Endothelial cell of umbilical vein (primary cell): ENCODE measurements around the gene KHDC1L. TPM values are rescaled to one million over a fixed set of nuclear protein-coding genes. Genes with fewer than 3 reads are reported as not detected.

Experiments
- BruUV-seq: library from RNA; stranded (reverse); fragments of 400-500 nt; replicated peaks from 2 replicates; lab custom pipeline; 2021; lab: Mats Ljungman, UMichigan
- CTCF ChIA-PET: fragments of 300-600, 350-600 bp; sonication (Branson Sonifier 250); formaldehyde crosslinking; loops from one replicate; lab custom pipeline; 2021; ENCODE audit warnings: antibody characterized with exemption, inconsistent platforms; lab: Charles Lee
- POLR2A ChIA-PET: fragments of 300-600, 350-600 bp; sonication (Branson Sonifier 250); formaldehyde crosslinking; loops from one replicate; lab custom pipeline; 2021; ENCODE audit warnings: antibody characterized with exemption, inconsistent platforms; lab: Charles Lee
- DNase-seq: peaks from one replicate; pipeline ENCODE4 v3.0.0-alpha.2; 2011; ENCODE audit warnings: low read depth, low spot score
- FAIRE-seq: peaks from 2 replicates; lab custom pipeline; 2011; peaks lifted over from hg19 to GRCh38; lab: Jason Lieb, UNC
- H2AFZ ChIP-seq: 2 replicates; pipeline ENCODE4 v1.6.0; 2012; ENCODE audit warnings: low read depth, low read length, control low read depth, inconsistent platforms
- H3K27ac ChIP-seq: 2 replicates; pipeline ENCODE4 v1.5.1; 2011; ENCODE audit warnings: low read depth, mild to moderate bottlenecking, control low read depth, low read length, moderate library complexity; ENCODE audit not compliant: insufficient read depth
- H3K27me3 ChIP-seq, 2 experiments: 2 replicates each; pipeline versions ENCODE4 v1.6.0 to v1.6.1; 2011; ENCODE audit warnings: low read length in 2 of 2, mixed read lengths in 1 of 2; ENCODE audit not compliant: control insufficient read depth in 2 of 2, insufficient read depth in 2 of 2
- H3K36me3 ChIP-seq, 2 experiments: 2 replicates in 1 of 2; 3 replicates in 1 of 2; pipeline ENCODE4 v1.5.1; 2011; ENCODE audit warnings: low read length in 2 of 2, mild to moderate bottlenecking in 1 of 2, moderate library complexity in 1 of 2; ENCODE audit not compliant: control insufficient read depth in 2 of 2, insufficient read depth in 2 of 2; ENCODE audit errors: extremely low read depth in 1 of 2
- H3K4me1 ChIP-seq: 3 replicates; pipeline ENCODE4 v1.5.1; 2011; ENCODE audit warnings: mild to moderate bottlenecking, low read length; ENCODE audit not compliant: control insufficient read depth, insufficient read depth; ENCODE audit errors: extremely low read depth
- H3K4me2 ChIP-seq: 2 replicates; pipeline ENCODE4 v1.6.1; 2011; ENCODE audit warnings: low read length, control low read depth, mixed read lengths; ENCODE audit not compliant: insufficient read depth
- H3K4me3 ChIP-seq, 3 experiments: fragments of 200-600 bp in 1 of 3; sonication (generic), shearing (Covaris generic) in 1 of 3; replicated peaks in 1 of 3; 2 replicates each; pipeline ENCODE4 v1.5.1; 2011 to 2016; ENCODE audit warnings: control low read depth in 3 of 3, low read length in 3 of 3, mild to moderate bottlenecking in 2 of 3, inconsistent platforms in 1 of 3, low read depth in 1 of 3, moderate library complexity in 1 of 3; ENCODE audit not compliant: insufficient read depth in 1 of 3
- H3K79me2 ChIP-seq: 2 replicates; pipeline ENCODE4 v1.6.0; 2012; ENCODE audit warnings: low read length, inconsistent platforms; ENCODE audit not compliant: control insufficient read depth, insufficient read depth
- H3K9ac ChIP-seq: replicated peaks from 2 replicates; pipeline ENCODE3; 2011; ENCODE audit warnings: low read length, control low read depth; ENCODE audit not compliant: insufficient read depth; ENCODE audit errors: extremely low read depth
- H3K9me1 ChIP-seq: replicated peaks from 3 replicates; pipeline ENCODE4 v1.6.0; 2011; ENCODE audit warnings: mild to moderate bottlenecking, low read length; ENCODE audit not compliant: control insufficient read depth, insufficient read depth; ENCODE audit errors: extremely low read depth
- H3K9me3 ChIP-seq: replicated peaks from 2 replicates; pipeline ENCODE4 v1.5.1; 2012; ENCODE audit warnings: low read length, inconsistent platforms; ENCODE audit not compliant: control insufficient read depth, insufficient read depth
- H4K20me1 ChIP-seq: replicated peaks from 2 replicates; pipeline ENCODE3; 2011; ENCODE audit warnings: mild to moderate bottlenecking, low read length; ENCODE audit not compliant: control insufficient read depth, insufficient read depth; ENCODE audit errors: extremely low read depth
- CTCF ChIP-seq, 2 donors: IDR thresholded peaks; 1 replicate in 1 of 2; 2 replicates in 1 of 2; pipeline ENCODE4 v1.5.1; 2011; ENCODE audit warnings: low read length in 2 of 2, mild to moderate bottlenecking in 2 of 2, moderate library complexity in 2 of 2, control low read depth in 1 of 2, inconsistent platforms in 1 of 2, low read depth in 1 of 2; ENCODE audit not compliant: insufficient read depth in 1 of 2; ENCODE audit errors: extremely low read depth in 1 of 2
- EZH2 ChIP-seq: IDR thresholded peaks from 2 replicates; pipeline ENCODE4 v1.6.1; 2012; ENCODE audit warnings: borderline replicate concordance, low read depth, mild to moderate bottlenecking, moderate library complexity, low read length, inconsistent platforms; ENCODE audit not compliant: severe bottlenecking
- FOS ChIP-seq: IDR thresholded peaks from 2 replicates; pipeline ENCODE4 v1.6.1; 2011; ENCODE audit warnings: mild to moderate bottlenecking, low read length, moderate library complexity, borderline replicate concordance; ENCODE audit not compliant: insufficient read depth
- GATA2 ChIP-seq: IDR thresholded peaks from 2 replicates; pipeline ENCODE4 v1.7.0; 2011; ENCODE audit warnings: low read depth, mild to moderate bottlenecking, moderate library complexity, mixed read lengths, low read length; ENCODE audit not compliant: insufficient read length, insufficient read depth
- JUN ChIP-seq: IDR thresholded peaks from 2 replicates; pipeline ENCODE4 v1.6.1; 2011; ENCODE audit warnings: borderline replicate concordance, low read depth; ENCODE audit not compliant: insufficient read length, insufficient read depth
- MAX ChIP-seq: IDR thresholded peaks from 2 replicates; pipeline ENCODE4 v1.6.1; 2011; ENCODE audit not compliant: insufficient read depth, insufficient read length
- MYC ChIP-seq: IDR thresholded peaks from one replicate; pipeline ENCODE4 v1.6.1; 2011; ENCODE audit warnings: mild to moderate bottlenecking, low read depth, low read length
- POLR2A ChIP-seq: IDR thresholded peaks from 2 replicates; pipeline ENCODE4 v1.6.1; 2012; ENCODE audit warnings: low read depth, mild to moderate bottlenecking, control low read depth, low read length
- POLR2AphosphoS5 ChIP-seq: IDR thresholded peaks from 2 replicates; pipeline ENCODE4 v1.6.1; 2012; ENCODE audit warnings: low read depth, mild to moderate bottlenecking, control low read depth, low read length, moderate library complexity; ENCODE audit not compliant: insufficient read depth
- dilution Hi-C: fragments of 300-500 bp; cut with MboI; formaldehyde crosslinking; loops from one replicate; pipeline ENCODE4 v1.15.0; 2019; ENCODE audit warnings: low sequenced_read_pairs; ENCODE audit not compliant: extremely low pct_ligation_motif_present
- intact Hi-C: fragments of 100-400 bp; cut with micrococcal nuclease; formaldehyde crosslinking; loops from one replicate; pipeline ENCODE4 v1.10.0; 2022
- polyA plus RNA-seq, 4 experiments: library from polyadenylated mRNA; depleted of rRNA in 3 of 4; stranded (reverse) in 3 of 4; unstranded in 1 of 4; fragments of >200 nt; gene quantifications; 2 replicates each; pipeline versions ENCODE4 v1.2.1 to v1.2.3, GENCODE V29; 2011 to 2012; ENCODE audit warnings: missing spikeins in 1 of 4
- total RNA-seq: library from RNA; stranded (reverse); gene quantifications from 2 replicates; pipeline ENCODE4 v1.2.3, GENCODE V29; 2021

Gene KHDC1L
- total and polyA plus RNA-seq, 2 donors (not counting 3 experiments of a cell fraction or from before 2014, with no cell fraction given), result 0.15 TPM; not detected in 1

- dilution Hi-C loops (no loop called here), intact Hi-C loops (no loop called here)
- Histone ChIP-seq H3K27ac (no peak overlapping the region), H3K27me3 (peaks cover 11 to 19% of the 10 kb centered on the region in 2 experiments), H3K9ac (no peak overlapping the region), H3K9me1 (no peaks in the 10 kb centered on the region), H2AFZ (no peak overlapping the region), H3K4me1 (no peaks in the 10 kb centered on the region), H3K4me2 (no peak overlapping the region), H4K20me1 (no peaks in the 10 kb centered on the region), H3K36me3 (no peaks in the 10 kb centered on the region), H3K79me2 (no peaks in the 10 kb centered on the region), H3K4me3 (no peak overlapping the region), H3K9me3 (no peaks in the 10 kb centered on the region)
- TF ChIP-seq POLR2AphosphoS5 (no peak), CTCF (IDR thresholded peaks at IDR 0.05; ENCODE audit: extremely low read depth in 1 of 2, insufficient read depth in 1 of 2, low read depth in 1 of 2, low read length in 2 of 2) (no peak), MAX (no peak), MYC (no peak), GATA2 (no peak), JUN (no peak), FOS (no peak), POLR2A (no peak), EZH2 (no peak)
- FAIRE-seq (no peak), DNase-seq (no peak)
- POLR2A ChIA-PET, result no interaction called here
- no TSS peak for BruUV-seq
- CTCF ChIA-PET, result interaction anchor here (0.9 to 1.7 kb wide), 9 partner anchors 9 to 768 kb away, joined by 3 to 12 read pairs (median 4); no protein-coding TSS in a partner anchor
Observed at GRCh38 chr6:73180076-73180738, 45.1 kb downstream of the KHDC1L start.
